Type B pancreatic cell (in vitro differentiated cells): ENCODE measurements around the gene IL36RN. TPM values are rescaled to one million over a fixed set of nuclear protein-coding genes. Genes with fewer than 3 reads are reported as not detected.

ENCODE experiments used
- DNase-seq: peaks from one replicate; pipeline ENCODE4 v3.0.0; 2021; ENCODE audit warnings: mixed read lengths; ENCODE audit not compliant: unreplicated experiment; ENCODE audit errors: extremely low spot score
- H3K27ac Mint-ChIP-seq: 2 replicates; pipeline ENCODE4 v1.8.0; 2021; ENCODE audit warnings: mild to moderate bottlenecking, mixed read lengths
- H3K27me3 Mint-ChIP-seq: 2 replicates; pipeline ENCODE4 v1.8.0; 2021; ENCODE audit warnings: mixed read lengths
- H3K36me3 Mint-ChIP-seq: 2 replicates; pipeline ENCODE4 v1.8.0; 2021; ENCODE audit warnings: mixed read lengths
- H3K4me1 Mint-ChIP-seq: one replicate; pipeline ENCODE4 v1.8.0; 2021; ENCODE audit warnings: mixed read lengths; ENCODE audit not compliant: unreplicated experiment
- H3K4me3 Mint-ChIP-seq: 2 replicates; pipeline ENCODE4 v1.8.0; 2021; ENCODE audit warnings: mild to moderate bottlenecking, mixed read lengths
- H3K9me3 Mint-ChIP-seq: 2 replicates; pipeline ENCODE4 v1.8.0; 2021; ENCODE audit warnings: mixed read lengths
- total RNA-seq: library from RNA; stranded (reverse); gene quantifications from 2 replicates; pipeline ENCODE4 v1.2.1, GENCODE V29; 2021; ENCODE audit warnings: low replicate concordance
- TF ChIP-seq, protein P1 (sequence below): fragments of 200-600 bp; sonication (generic); conservative IDR thresholded peaks from 2 replicates; pipeline ENCODE4 v1.5.0; 2021; ENCODE audit warnings: antibody characterized with exemption, mild to moderate bottlenecking

IL36RN gene
- total RNA-seq, 1 donor from 2014 or later: 12.0 TPM

DNA sequence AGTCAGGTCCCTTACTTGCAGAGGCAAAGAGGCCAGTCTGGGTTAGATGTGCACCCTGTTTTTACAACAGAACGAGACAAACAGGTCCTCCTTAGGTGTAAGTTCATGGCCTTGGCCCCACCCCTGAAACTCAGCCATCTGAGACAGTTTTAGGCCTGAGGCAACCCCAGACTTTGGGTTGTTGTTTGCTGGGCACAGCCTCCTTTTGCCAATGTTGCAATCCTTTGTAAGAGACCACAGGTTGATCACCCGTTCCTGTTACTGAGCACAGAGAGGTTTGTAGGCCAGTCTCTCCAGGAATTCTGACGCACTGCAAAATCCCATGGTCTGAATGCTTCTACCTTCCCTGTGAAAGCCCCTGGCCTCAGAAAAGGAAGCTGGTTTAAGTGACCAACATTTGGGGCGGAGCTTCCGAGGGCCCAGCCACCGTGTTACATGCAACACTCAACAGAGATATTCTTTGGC, 52.9 kb downstream of the IL36RN start:
- H3K9me3 Mint-ChIP-seq: no peaks in the 10 kb centered on the region
- H3K4me3 Mint-ChIP-seq: no peak overlapping the region
- H3K27me3 Mint-ChIP-seq: peaks cover 13% of the 10 kb centered on the region
- no peaks in the 10 kb centered on the region for H3K4me1 Mint-ChIP-seq
- H3K36me3 Mint-ChIP-seq: no peaks in the 10 kb centered on the region
- no peak overlapping the region for H3K27ac Mint-ChIP-seq
- TF ChIP-seq, protein P1, sequence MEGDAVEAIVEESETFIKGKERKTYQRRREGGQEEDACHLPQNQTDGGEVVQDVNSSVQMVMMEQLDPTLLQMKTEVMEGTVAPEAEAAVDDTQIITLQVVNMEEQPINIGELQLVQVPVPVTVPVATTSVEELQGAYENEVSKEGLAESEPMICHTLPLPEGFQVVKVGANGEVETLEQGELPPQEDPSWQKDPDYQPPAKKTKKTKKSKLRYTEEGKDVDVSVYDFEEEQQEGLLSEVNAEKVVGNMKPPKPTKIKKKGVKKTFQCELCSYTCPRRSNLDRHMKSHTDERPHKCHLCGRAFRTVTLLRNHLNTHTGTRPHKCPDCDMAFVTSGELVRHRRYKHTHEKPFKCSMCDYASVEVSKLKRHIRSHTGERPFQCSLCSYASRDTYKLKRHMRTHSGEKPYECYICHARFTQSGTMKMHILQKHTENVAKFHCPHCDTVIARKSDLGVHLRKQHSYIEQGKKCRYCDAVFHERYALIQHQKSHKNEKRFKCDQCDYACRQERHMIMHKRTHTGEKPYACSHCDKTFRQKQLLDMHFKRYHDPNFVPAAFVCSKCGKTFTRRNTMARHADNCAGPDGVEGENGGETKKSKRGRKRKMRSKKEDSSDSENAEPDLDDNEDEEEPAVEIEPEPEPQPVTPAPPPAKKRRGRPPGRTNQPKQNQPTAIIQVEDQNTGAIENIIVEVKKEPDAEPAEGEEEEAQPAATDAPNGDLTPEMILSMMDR: no peak
- DNase-seq: no peak

- Mint-ChIP-seq H3K36me3 (no peaks in the 10 kb centered on the region), H3K4me3 (no peak overlapping the region), H3K27ac (no peak overlapping the region), H3K9me3 (no peaks in the 10 kb centered on the region), H3K4me1 (no peaks in the 10 kb centered on the region), H3K27me3 (peaks cover 11% of the 10 kb centered on the region)
- TF ChIP-seq, protein P1: no peak
- no peak for DNase-seq
These were observed 53.4 kb downstream of the IL36RN start for GRCh38 chr2:113112441-113112840.

- no peak overlapping the region for H3K4me3 Mint-ChIP-seq
- no peaks in the 10 kb centered on the region for H3K4me1 Mint-ChIP-seq
- H3K9me3 Mint-ChIP-seq: no peaks in the 10 kb centered on the region
- H3K27me3 Mint-ChIP-seq: peaks cover 11% of the 10 kb centered on the region
- TF ChIP-seq, protein P1: no peak
- no peak for DNase-seq
- no peaks in the 10 kb centered on the region for H3K36me3 Mint-ChIP-seq
- H3K27ac Mint-ChIP-seq: no peak overlapping the region
These were observed 53.9 kb downstream of the IL36RN start for GRCh38 chr2:113112871-113113270.

DNA sequence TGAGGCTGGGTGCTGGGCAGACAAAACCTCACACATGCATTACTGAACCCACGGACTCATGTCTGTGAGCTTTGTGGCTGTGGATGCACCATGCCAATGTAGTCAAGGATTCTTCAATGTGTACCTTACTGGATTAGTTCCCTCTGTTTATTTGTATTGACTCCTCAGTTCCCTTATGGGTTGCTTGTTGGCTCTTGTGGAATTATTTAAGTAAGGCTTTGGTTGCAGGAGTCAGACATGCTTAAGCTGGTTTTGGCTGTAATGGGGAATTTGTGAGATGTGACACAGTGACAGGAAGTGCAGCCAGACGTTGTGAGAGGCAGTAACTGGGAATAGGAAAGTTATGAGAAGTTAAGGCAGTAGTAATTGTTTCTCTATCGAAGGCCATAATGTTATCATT, 54.8 kb downstream of the IL36RN start:
- peaks cover 7% of the 10 kb centered on the region for H3K27me3 Mint-ChIP-seq

More for the DNA sequence above, 54.8 kb downstream of the IL36RN start:
- DNase-seq: no peak
- H3K36me3 Mint-ChIP-seq: no peaks in the 10 kb centered on the region
- no peak overlapping the region for H3K4me3 Mint-ChIP-seq
- no peaks in the 10 kb centered on the region for H3K4me1 Mint-ChIP-seq
- TF ChIP-seq, protein P1: no peak
- H3K27ac Mint-ChIP-seq: no peak overlapping the region
- no peaks in the 10 kb centered on the region for H3K9me3 Mint-ChIP-seq

Other genes with a start within 250 kb of the IL36RN start
- 0.46 and 0.76 TPM in 2 replicates for gene IL1B, start 222.4 kb upstream of the IL36RN start, total RNA-seq
- gene IL37, start 148.0 kb upstream of the IL36RN start, total RNA-seq: not detected in 2 replicates
- gene IL36G, start 81.2 kb upstream of the IL36RN start, total RNA-seq: not detected in 2 replicates
- gene IL36A, start 53.7 kb upstream of the IL36RN start, total RNA-seq: not detected in 2 replicates
- gene IL36B, start 6.3 kb upstream of the IL36RN start, total RNA-seq: not detected in 2 replicates
- gene IL1F10, start 8.8 kb downstream of the IL36RN start, total RNA-seq: not detected in 2 replicates
- 11.0 and 20.5 TPM in 2 replicates for gene IL1RN, start 68.4 kb downstream of the IL36RN start, total RNA-seq
- 38.8 and 79.1 TPM in 2 replicates for gene PSD4, start 114.8 kb downstream of the IL36RN start, total RNA-seq
- gene PAX8, start 219.7 kb downstream of the IL36RN start, total RNA-seq: 2.1 and 56.9 TPM in 2 replicates